Vagina (tissue), 2 donors: ENCODE results near the gene ASPRV1. TPM values are rescaled to one million over a fixed set of nuclear protein-coding genes. Genes with fewer than 3 reads are reported as not detected.

Experiments
- DNase-seq, 2 donors: peaks; one replicate each; pipeline ENCODE4 v3.0.0-alpha.2; 2017; ENCODE audit errors: extremely low spot score in 2 of 2
- H3K27ac ChIP-seq: fragments of 200-600 bp; sonication (generic); one replicate; pipeline ENCODE4 v1.5.1; 2019
- H3K27me3 ChIP-seq: fragments of 200-600 bp; sonication (generic); one replicate; pipeline ENCODE4 v1.5.1; 2019
- H3K36me3 ChIP-seq, 2 donors: fragments of 200-600 bp; sonication (generic); one replicate each; pipeline ENCODE4 v1.5.1; 2017 to 2019
- H3K4me1 ChIP-seq: fragments of 200-600 bp; sonication (generic); one replicate; pipeline ENCODE4 v1.5.1; 2019
- H3K4me3 ChIP-seq, 2 donors: fragments of 200-600 bp; sonication (generic); 1 replicate in 1 of 2; 2 replicates in 1 of 2; pipeline ENCODE4 v1.5.1; 2016 to 2019
- H3K9me3 ChIP-seq: fragments of 200-600 bp; sonication (generic); one replicate; pipeline ENCODE4 v1.5.1; 2019
- POLR2A ChIP-seq, 2 donors: fragments of 450-650 bp; IDR thresholded peaks; one replicate each; pipeline ENCODE4 v1.6.1; 2017; ENCODE audit warnings: antibody characterized with exemption in 2 of 2, mild to moderate bottlenecking in 2 of 2, moderate library complexity in 2 of 2
- POLR2AphosphoS5 ChIP-seq, 2 donors: sonication (generic); formaldehyde crosslinking; IDR thresholded peaks; one replicate each; pipeline ENCODE4 v1.9.0; 2017; ENCODE audit warnings: antibody characterized with exemption in 2 of 2, mild to moderate bottlenecking in 2 of 2, low read depth in 1 of 2; ENCODE audit not compliant: insufficient read depth in 1 of 2
- intact Hi-C: fragments of 100-400 bp; cut with DNase I; formaldehyde crosslinking; loops from one replicate; pipeline ENCODE4 v1.15.1; 2023
- total RNA-seq: library from RNA; depleted of rRNA; stranded (reverse); fragments of >200 nt; gene quantifications from one replicate; pipeline ENCODE4 v1.2.3, GENCODE V29; 2016
- TF ChIP-seq, protein P1 (sequence below), 3 experiments: fragments of 450-650 bp in 2 of 3; fragments of 200-600 bp in 1 of 3; sonication (generic) in 1 of 3; IDR thresholded peaks; one replicate each; pipeline ENCODE4 v1.5.1; 2017 to 2019; ENCODE audit warnings: antibody characterized with exemption in 3 of 3, mild to moderate bottlenecking in 2 of 3, moderate library complexity in 2 of 3

The ASPRV1 gene
- total RNA-seq, 1 donor from 2014 or later, result 0.49 TPM

DNA sequence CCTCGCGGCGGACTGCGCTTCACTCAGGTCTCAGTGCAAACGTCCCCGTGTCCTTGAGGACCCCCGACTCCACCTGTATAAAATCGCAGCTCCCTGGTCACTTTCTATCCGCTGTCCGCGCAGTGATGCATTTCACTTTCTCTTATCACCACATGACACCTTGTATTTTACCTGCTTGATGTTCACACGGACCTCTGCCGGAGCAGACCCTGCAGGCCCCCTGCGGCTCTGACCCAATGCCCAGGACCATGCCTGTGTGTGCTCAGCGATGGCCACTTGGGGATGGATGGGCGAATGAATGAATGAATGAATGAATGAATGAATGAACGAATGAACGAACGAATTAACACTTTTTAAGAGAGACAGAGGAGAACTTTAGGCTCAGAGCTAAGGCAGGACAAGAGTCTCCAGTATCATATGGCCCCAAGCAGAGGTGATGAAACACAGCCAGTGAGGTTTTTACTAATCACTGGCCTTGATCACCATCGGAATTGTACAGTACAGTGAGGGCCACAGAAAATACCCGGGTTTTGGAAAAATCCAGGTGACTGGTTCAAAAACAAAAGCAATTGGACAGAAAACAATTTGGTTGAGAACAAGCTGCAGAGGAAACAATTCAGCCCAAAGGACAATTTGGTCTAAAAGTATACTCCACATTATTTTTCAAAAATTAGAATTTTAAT lies 12.3 kb downstream of the ASPRV1 start:
- no peak overlapping the region for H3K27ac ChIP-seq
- no peak for TF ChIP-seq POLR2AphosphoS5 (IDR thresholded peaks at IDR 0.05; ENCODE audit: insufficient read depth in 1 of 2, low read depth in 1 of 2)
- TF ChIP-seq POLR2A (IDR thresholded peaks at IDR 0.05), result no peak
- TF ChIP-seq, protein P1, sequence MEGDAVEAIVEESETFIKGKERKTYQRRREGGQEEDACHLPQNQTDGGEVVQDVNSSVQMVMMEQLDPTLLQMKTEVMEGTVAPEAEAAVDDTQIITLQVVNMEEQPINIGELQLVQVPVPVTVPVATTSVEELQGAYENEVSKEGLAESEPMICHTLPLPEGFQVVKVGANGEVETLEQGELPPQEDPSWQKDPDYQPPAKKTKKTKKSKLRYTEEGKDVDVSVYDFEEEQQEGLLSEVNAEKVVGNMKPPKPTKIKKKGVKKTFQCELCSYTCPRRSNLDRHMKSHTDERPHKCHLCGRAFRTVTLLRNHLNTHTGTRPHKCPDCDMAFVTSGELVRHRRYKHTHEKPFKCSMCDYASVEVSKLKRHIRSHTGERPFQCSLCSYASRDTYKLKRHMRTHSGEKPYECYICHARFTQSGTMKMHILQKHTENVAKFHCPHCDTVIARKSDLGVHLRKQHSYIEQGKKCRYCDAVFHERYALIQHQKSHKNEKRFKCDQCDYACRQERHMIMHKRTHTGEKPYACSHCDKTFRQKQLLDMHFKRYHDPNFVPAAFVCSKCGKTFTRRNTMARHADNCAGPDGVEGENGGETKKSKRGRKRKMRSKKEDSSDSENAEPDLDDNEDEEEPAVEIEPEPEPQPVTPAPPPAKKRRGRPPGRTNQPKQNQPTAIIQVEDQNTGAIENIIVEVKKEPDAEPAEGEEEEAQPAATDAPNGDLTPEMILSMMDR (IDR thresholded peaks at IDR 0.05), result no peak
- no peaks in the 10 kb centered on the region for H3K36me3 ChIP-seq
- no peaks in the 10 kb centered on the region for H3K27me3 ChIP-seq
- intact Hi-C loops, result no loop called here
- H3K4me3 ChIP-seq, result no peak overlapping the region
- DNase-seq, result no peak
- no peaks in the 10 kb centered on the region for H3K4me1 ChIP-seq
- H3K9me3 ChIP-seq, result no peaks in the 10 kb centered on the region

DNA sequence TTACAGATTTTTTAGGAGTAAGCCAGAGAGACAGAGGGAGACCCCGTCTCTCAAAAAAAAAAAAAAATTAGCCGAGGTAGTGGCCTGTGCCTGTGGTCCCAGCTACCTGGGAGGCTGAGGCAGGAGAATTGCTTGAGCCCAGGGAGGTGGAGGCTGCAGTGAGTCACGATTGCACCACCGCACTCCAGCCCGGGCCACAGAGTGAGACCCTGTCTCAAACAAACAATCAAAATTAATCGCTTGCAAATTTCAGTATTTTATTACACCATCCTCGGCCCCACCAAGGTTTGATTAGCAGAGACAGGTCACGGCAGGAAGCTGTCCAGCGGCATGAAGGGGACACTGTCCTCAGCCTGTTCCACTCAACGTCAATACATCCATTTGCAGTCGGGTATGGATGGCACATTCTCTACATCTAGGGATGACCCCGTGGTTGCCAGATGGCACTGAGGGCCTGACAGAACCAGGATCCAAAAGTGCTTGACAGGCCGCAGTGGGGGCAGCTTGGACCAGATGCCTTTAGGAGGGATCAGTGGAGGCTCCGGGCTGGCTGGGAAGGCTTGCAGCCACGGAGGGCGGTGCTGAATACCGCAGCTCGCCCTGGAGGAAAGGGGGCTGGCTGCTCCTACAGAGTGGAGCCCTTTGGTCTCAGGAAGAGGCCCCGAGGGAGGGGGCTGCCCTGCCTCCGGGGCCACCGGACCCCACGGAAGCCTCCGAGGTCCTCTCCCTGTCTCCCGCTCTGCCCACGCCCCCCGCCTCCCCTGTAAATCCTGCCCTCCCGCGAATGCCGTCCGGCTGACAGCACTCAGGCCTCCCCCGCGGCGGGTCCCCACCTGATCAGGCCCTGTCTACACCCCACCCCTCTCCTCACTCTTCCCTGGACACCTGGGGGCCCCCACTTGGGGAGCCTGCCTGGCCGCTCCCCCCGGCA lies 13.1 kb downstream of the ASPRV1 start:
- intact Hi-C loops, result no loop called here
- no peaks in the 10 kb centered on the region for H3K9me3 ChIP-seq
- no peaks in the 10 kb centered on the region for H3K4me1 ChIP-seq
- no peak overlapping the region for H3K27ac ChIP-seq
- H3K36me3 ChIP-seq, result no peaks in the 10 kb centered on the region
- TF ChIP-seq POLR2A (IDR thresholded peaks at IDR 0.05) (no peak), POLR2AphosphoS5 (IDR thresholded peaks at IDR 0.05; ENCODE audit: insufficient read depth in 1 of 2, low read depth in 1 of 2) (no peak)
- TF ChIP-seq, protein P1 (IDR thresholded peaks at IDR 0.05), result no peak
- H3K4me3 ChIP-seq, result no peak overlapping the region
- no peaks in the 10 kb centered on the region for H3K27me3 ChIP-seq
- DNase-seq, result peak in 1 of 2 donors; percentile 58

DNA sequence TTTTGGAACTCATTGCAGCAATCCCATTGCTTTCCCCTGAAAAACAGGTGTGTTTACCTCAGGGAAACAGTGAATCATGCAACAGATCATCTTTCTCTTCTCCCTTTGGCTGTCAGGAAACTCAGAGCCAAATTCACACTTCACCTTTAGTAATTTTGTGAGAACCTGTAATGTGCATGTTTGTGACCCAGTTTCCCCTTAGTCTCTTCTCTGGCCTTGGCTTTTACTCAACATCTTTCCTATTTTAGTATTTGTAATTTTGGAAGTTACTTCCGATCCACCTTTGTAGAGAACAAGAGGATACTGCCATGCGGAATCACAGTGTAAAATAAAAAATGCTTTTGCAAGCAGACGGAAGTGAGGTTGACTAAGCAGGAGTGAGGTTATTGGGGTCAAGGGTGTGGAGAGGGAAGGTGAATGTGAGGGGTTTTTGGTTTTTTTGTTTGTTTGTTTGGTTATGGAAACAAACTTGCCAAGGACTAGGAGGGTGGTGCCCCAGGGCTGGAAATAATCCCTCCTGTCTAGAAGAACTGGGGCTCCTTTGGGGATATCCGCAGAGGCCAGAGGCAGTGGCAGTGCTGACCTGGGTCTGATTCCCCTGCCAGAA lies 14.0 kb downstream of the ASPRV1 start:
- H3K9me3 ChIP-seq, result no peaks in the 10 kb centered on the region
- H3K36me3 ChIP-seq, result peaks cover 0 to under 1% of the 10 kb centered on the region in 2 donors
- no peak overlapping the region for H3K4me3 ChIP-seq
- H3K27ac ChIP-seq, result no peak overlapping the region
- TF ChIP-seq POLR2AphosphoS5 (IDR thresholded peaks at IDR 0.05; ENCODE audit: insufficient read depth in 1 of 2, low read depth in 1 of 2), result no peak
- no peak for TF ChIP-seq POLR2A (IDR thresholded peaks at IDR 0.05)
- TF ChIP-seq, protein P1 (IDR thresholded peaks at IDR 0.05), result no peak
- DNase-seq, result peak in 1 of 2 donors; percentile 34
- intact Hi-C loops, result no loop called here
- no peaks in the 10 kb centered on the region for H3K4me1 ChIP-seq
- H3K27me3 ChIP-seq, result no peaks in the 10 kb centered on the region

DNA sequence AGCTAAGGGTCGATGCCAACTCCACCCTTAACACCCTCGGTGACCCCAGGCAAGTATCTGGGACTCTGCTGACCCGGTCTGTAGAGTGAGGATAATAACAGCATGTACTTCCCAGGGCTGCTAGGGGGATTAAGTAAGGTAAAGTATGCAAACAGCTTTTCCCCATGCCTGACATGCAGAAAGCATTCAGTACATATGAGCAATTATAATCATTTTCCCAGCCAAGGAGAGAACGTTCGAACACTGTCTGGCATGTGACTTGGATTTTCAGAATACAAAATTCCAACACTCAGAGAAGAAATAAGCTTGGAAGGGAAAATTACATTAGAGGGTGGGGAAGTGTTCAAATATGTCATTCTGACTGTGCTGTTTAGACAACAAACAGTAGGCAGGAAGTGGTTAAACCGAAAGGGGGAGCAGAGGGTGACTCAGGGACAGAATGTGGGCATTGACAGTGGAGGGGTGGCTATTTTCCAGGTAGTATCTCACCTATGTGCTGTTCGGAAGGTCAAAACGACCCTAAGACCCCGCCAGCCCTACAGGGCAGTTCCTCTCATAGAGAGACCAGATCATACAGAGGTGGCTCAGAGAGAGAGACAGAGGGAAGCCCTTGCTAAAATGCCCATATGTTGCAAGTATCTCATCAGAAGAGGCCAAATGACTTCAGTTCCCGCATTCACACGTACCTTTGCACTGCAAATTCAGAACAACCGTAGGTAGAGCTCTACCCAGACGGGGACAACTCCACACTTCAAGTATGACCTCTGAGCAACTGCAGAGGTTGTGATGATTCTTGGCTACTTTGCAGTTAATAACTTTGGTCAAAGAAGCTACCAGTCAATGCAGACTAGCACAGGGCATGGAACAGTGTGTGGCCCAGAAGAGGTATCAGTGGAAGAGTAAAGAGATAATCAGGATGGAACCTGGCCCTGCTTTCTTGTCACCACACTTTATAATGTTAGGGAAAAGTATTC lies 14.8 kb downstream of the ASPRV1 start:
- H3K36me3 ChIP-seq, result peaks cover 0 to 6% of the 10 kb centered on the region in 2 donors
- no peak overlapping the region for H3K27ac ChIP-seq
- H3K4me3 ChIP-seq, result no peak overlapping the region
- no peaks in the 10 kb centered on the region for H3K27me3 ChIP-seq
- intact Hi-C loops, result no loop called here
- H3K4me1 ChIP-seq, result no peaks in the 10 kb centered on the region
- peak in 1 of 2 donors; percentile 67 for DNase-seq
- no peak for TF ChIP-seq POLR2AphosphoS5 (IDR thresholded peaks at IDR 0.05; ENCODE audit: insufficient read depth in 1 of 2, low read depth in 1 of 2)
- TF ChIP-seq, protein P1 (IDR thresholded peaks at IDR 0.05), result no peak
- no peak for TF ChIP-seq POLR2A (IDR thresholded peaks at IDR 0.05)
- no peaks in the 10 kb centered on the region for H3K9me3 ChIP-seq
